IMR-90 (cell line): ENCODE data around the gene ASPRV1.

Experiments used
- CTCF ChIP-seq: conservative IDR thresholded peaks from 2 replicates; pipeline ENCODE4 v1.5.1; 2012; ENCODE audit warnings: mild to moderate bottlenecking, low read depth, low read length, improper control_type of control experiment
- RAD21 ChIP-seq: IDR thresholded peaks from 2 replicates; pipeline ENCODE4 v1.6.1; 2012; ENCODE audit warnings: low read length, improper control_type of control experiment

GRCh38 chr2:70006447-70006784 lies 45.0 kb upstream of the ASPRV1 start:
- TF ChIP-seq RAD21 (no peak), CTCF (no peak)
